ENCODE data around the gene GDPD3.

GDPD3 gene

DNA sequence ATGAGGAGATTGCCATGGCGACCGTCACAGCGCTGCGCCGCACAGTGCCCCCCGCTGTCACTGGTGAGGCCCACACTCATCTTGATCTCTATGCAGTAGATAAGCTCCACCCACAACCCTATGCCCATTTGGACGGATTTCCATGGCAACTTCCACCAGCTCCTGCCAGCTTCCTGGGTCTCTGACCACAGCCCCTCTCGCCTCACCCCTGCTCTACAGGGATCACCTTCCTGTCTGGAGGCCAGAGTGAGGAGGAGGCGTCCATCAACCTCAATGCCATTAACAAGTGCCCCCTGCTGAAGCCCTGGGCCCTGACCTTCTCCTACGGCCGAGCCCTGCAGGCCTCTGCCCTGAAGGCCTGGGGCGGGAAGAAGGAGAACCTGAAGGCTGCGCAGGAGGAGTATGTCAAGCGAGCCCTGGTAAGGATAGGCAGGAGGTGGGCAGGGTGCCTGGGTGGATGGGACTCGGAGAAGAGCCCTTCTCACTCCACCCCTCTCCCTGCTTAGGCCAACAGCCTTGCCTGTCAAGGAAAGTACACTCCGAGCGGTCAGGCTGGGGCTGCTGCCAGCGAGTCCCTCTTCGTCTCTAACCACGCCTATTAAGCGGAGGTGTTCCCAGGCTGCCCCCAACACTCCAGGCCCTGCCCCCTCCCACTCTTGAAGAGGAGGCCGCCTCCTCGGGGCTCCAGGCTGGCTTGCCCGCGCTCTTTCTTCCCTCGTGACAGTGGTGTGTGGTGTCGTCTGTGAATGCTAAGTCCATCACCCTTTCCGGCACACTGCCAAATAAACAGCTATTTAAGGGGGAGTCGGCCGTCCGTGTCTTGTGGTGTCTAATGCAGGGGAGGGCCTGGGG, 43.5 kb downstream of the GDPD3 start:
- no peak overlapping the region for H3K4me3 ChIP-seq (ENCODE audit: low read depth in 1 of 2, low read length in 1 of 2)
- H3K27ac ChIP-seq, result peak overlapping the region; percentile 66

DNA sequence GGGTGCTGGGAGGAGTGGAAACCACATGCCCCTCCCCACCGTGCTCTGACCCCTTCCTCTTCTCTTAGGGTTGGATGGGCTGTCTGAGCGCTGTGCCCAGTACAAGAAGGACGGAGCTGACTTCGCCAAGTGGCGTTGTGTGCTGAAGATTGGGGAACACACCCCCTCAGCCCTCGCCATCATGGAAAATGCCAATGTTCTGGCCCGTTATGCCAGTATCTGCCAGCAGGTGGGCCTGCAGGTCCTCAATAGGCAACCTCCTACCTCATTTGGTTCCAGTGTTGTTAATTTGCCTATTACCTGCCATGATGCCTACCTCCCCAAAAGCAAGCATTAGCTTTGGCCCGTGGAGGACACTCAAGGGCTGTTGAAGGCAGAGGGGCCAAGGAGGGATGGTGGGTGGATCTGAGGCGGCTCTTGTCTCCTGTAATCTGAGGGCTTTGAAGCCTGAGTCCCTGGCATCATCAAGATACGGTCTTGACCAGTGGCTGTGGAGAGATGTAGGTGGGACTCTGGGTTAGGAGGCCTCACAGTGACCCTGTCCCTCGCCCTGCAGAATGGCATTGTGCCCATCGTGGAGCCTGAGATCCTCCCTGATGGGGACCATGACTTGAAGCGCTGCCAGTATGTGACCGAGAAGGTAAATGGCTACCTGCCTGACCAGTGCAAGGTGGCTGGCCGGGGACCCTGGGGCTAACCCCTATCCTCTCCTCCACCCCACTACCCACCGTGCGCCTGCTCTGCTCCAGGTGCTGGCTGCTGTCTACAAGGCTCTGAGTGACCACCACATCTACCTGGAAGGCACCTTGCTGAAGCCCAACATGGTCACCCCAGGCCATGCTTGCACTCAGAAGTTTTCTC, 44.4 kb downstream of the GDPD3 start:
- peak; percentile 74 for TF ChIP-seq CTCF (IDR thresholded peaks at IDR 0.05)
- Histone ChIP-seq H3K4me1 (ENCODE audit: control insufficient read depth in 1 of 2, insufficient read depth in 1 of 2, low read depth in 1 of 2, low read length in 1 of 2) (peaks cover 47 to 58% of the 10 kb centered on the region in 2 experiments), H3K36me3 (peaks cover 71% of the 10 kb centered on the region), H3K9me3 (no peaks in the 10 kb centered on the region), H3K27me3 (no peaks in the 10 kb centered on the region), H3K27ac (peak overlapping the region; percentile 66), H3K4me3 (ENCODE audit: low read depth in 1 of 2, low read length in 1 of 2) (no peak overlapping the region)

More for the DNA sequence above, 43.5 kb downstream of the GDPD3 start:
- no peak for TF ChIP-seq CTCF (IDR thresholded peaks at IDR 0.05)
- Histone ChIP-seq H3K4me1 (ENCODE audit: control insufficient read depth in 1 of 2, insufficient read depth in 1 of 2, low read depth in 1 of 2, low read length in 1 of 2) (peaks cover 41 to 52% of the 10 kb centered on the region in 2 experiments), H3K27me3 (no peaks in the 10 kb centered on the region), H3K36me3 (peaks cover 72% of the 10 kb centered on the region), H3K9me3 (no peaks in the 10 kb centered on the region)

DNA sequence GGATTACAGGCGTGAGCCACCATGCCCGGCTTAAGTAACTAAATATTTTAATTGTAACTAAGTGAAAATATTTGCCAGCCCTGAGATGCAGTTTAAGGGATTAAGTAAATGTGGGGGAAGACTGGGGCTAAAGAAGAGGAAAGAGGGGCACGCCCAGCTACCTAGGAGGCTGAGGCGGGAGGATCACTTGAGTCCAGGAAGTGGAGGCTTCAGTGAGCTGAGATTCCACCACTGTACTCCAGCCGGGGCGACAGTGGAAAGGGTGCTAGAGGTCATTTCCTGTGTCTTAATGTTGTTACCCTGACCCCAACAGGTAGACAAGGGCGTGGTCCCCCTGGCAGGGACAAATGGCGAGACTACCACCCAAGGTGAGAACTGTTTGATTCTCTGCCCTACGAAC, 45.0 kb downstream of the GDPD3 start:
- no peaks in the 10 kb centered on the region for H3K27me3 ChIP-seq
- no peaks in the 10 kb centered on the region for H3K9me3 ChIP-seq
- H3K36me3 ChIP-seq, result peaks cover 64% of the 10 kb centered on the region
- H3K27ac ChIP-seq, result peak overlapping the region; percentile 66
- peak overlapping the region in 1 of 2 experiments; percentile 96 for H3K4me3 ChIP-seq (ENCODE audit: low read depth in 1 of 2, low read length in 1 of 2)
- peaks cover 54 to 65% of the 10 kb centered on the region in 2 experiments for H3K4me1 ChIP-seq (ENCODE audit: control insufficient read depth in 1 of 2, insufficient read depth in 1 of 2, low read depth in 1 of 2, low read length in 1 of 2)
- TF ChIP-seq CTCF (IDR thresholded peaks at IDR 0.05), result no peak

DNA sequence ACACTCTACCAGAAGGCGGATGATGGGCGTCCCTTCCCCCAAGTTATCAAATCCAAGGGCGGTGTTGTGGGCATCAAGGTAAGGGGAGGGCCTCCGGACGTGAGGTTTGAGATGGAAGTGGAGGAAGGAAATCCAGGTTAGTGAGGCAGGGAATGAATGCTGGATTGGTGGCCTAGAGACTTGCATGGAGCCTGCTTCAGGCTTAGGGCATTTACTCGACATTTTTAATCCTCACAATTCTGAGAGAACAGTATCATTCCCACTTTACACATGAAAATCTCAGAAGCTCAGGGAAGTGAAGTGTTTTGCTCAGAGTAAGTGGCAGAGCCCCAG, 45.8 kb downstream of the GDPD3 start:
- H3K27ac ChIP-seq, result peak overlapping the region; percentile 99
- H3K4me3 ChIP-seq (ENCODE audit: low read depth in 1 of 2, low read length in 1 of 2), result peak overlapping the region; percentile 96 to 100
- H3K36me3 ChIP-seq, result peaks cover 57% of the 10 kb centered on the region
- H3K4me1 ChIP-seq (ENCODE audit: control insufficient read depth in 1 of 2, insufficient read depth in 1 of 2, low read depth in 1 of 2, low read length in 1 of 2), result peaks cover 58 to 69% of the 10 kb centered on the region in 2 experiments
- H3K9me3 ChIP-seq, result no peaks in the 10 kb centered on the region
- no peaks in the 10 kb centered on the region for H3K27me3 ChIP-seq
- no peak for TF ChIP-seq CTCF (IDR thresholded peaks at IDR 0.05)

- Histone ChIP-seq H3K36me3 (peaks cover 51% of the 10 kb centered on the region), H3K4me3 (ENCODE audit: low read depth in 1 of 2, low read length in 1 of 2) (peak overlapping the region; percentile 96 to 100), H3K4me1 (ENCODE audit: control insufficient read depth in 1 of 2, insufficient read depth in 1 of 2, low read depth in 1 of 2, low read length in 1 of 2) (peaks cover 58 to 69% of the 10 kb centered on the region in 2 experiments), H3K9me3 (no peaks in the 10 kb centered on the region), H3K27me3 (no peaks in the 10 kb centered on the region), H3K27ac (peak overlapping the region; percentile 99)
- TF ChIP-seq CTCF (IDR thresholded peaks at IDR 0.05), result no peak
Measured at GRCh38 chr16:30066761-30067583, 46.4 kb downstream of the GDPD3 start.

All from neutrophil (primary cell).